ENCODE data around the gene ACAP2.

Gene ACAP2

DNA sequence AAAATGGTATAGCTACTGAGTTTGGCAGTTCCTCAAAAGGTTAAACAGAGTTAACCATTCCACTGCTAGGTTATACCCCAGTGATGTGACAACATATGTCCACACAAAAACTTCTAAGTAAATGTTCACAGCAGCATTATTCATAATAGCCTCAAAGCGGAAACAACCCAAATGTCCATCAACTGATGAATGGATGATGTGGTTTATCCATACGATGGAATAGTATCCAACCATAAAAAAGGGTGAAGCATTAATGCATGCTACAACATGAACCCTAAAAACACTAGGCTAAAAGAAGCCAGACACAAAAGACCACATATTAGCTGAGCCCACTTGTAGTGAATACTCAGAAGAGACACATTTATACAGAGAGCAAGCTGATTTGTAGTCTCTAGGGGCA is 180.9 kb downstream of the ACAP2 start:
- no peak for DNase-seq (ENCODE audit: low read depth in 2 of 2, low spot score in 1 of 2)

- DNase-seq (ENCODE audit: low read depth in 2 of 2, low spot score in 1 of 2), result no peak
Measured at GRCh38 chr3:195260280-195260905, 182.4 kb downstream of the ACAP2 start.

- peak; percentile 73 to 81 for DNase-seq (ENCODE audit: low read depth in 2 of 2, low spot score in 1 of 2)
Measured at GRCh38 chr3:195259475-195260279, 183.1 kb downstream of the ACAP2 start.

DNA sequence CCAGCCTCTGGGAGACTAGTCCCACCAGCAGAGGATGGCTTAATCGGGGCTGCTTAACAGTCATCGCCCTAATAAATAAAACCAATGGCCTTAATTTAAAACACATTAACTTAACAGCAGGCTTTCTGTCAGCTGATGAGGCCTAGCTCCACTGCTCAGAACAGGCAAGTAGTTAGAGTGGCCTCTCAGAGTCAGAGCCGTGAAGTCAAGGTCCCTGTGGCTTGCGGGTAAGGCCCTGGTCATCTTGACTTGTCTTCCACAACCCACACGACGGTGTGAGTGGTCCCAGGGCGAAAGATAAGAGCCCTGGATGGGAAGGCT is 183.7 kb downstream of the ACAP2 start:
- no peak for DNase-seq (ENCODE audit: low read depth in 2 of 2, low spot score in 1 of 2)

GRCh38 chr3:195258449-195259153 is 184.2 kb downstream of the ACAP2 start:
- DNase-seq (ENCODE audit: low read depth in 2 of 2, low spot score in 1 of 2), result no peak

- DNase-seq (ENCODE audit: low read depth in 2 of 2, low spot score in 1 of 2), result no peak
Measured at GRCh38 chr3:195257454-195258448, 185.1 kb downstream of the ACAP2 start.

DNA sequence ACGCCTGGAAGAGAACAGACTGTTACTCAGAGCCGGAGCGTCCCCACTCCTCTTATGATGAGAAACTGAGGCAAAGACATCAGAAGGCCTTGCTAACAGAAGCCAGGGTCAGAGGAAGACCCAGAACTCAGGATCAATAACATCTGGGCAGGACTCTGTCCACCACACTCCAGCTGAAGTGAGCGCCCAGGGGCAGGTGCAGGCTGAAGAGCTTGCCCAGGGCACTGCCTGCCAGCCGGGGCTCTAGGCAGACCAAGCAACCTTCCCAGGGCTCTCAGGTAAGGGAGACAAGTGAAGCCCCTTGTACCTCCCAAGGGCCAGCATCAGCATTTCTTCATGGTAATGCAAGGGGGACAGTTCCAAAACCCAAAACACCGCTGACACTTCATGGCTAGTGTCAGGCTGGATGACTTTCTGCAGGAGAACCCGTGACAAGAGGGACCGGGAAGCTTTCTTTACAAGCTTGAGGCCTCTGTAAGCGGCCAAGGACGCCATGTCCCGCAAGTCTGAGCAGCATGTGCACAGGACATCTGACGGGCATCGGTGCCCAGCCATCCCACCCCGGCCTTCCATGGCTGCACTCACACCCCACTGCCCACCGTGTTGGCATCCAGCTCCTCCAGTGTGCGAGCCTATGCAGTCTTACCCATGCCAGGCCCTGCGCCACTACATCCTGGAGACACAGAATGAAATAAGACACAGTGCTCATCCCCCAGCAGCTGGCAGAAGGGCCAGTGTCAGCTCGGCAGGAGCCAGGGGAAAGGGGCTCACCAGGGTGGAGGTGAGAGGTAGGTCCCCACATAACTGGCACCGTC is 186.0 kb downstream of the ACAP2 start:
- DNase-seq (ENCODE audit: low read depth in 2 of 2, low spot score in 1 of 2), result no peak

- no peak for DNase-seq (ENCODE audit: low read depth in 2 of 2, low spot score in 1 of 2)
Measured at GRCh38 chr3:195255571-195256501, 187.0 kb downstream of the ACAP2 start.

DNA sequence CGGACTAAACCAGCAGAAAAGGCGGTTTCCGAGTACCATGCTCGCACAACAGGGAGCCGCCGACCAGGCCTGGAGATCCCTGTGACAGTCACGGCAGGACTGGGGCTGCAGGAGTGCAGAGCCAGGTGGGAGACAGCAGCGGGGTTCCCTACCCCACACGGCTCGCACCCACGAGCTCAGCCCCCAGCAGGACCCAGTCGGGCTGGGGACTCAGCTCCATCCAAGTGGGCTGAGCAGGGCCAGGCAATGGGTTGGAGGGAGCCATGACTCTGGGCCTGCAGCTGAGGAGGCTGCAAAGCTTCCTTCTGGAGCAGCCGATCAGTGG is 187.7 kb downstream of the ACAP2 start:
- DNase-seq (ENCODE audit: low read depth in 2 of 2, low spot score in 1 of 2), result no peak

- DNase-seq (ENCODE audit: low read depth in 2 of 2, low spot score in 1 of 2), result no peak
Measured at GRCh38 chr3:195254454-195255175, 188.2 kb downstream of the ACAP2 start.

DNA sequence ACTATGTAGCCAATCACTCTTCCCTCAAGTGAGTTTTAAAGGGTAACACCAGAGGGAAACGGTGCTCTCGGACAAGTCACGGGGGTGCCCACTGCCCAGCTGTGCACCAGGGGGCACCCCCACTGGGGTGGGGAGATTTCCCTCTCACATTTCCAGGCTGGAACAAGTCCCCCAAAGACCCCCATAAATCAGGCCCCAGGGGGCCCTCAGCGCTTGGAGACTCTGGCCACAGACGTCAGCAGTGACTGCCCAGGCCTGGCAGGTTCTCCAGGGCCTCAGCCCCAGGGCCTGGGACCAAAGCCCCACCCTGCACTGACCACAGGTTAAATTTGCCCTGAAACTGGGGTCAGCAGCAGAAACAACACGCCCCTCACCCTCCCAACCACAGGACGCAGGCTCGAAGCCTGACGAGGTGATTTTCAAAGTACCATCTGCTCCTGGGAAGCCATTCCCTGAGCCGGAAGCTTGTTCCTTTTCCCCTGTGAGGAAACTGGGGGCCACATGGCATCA is 188.8 kb downstream of the ACAP2 start:
- DNase-seq (ENCODE audit: low read depth in 2 of 2, low spot score in 1 of 2), result no peak

DNA sequence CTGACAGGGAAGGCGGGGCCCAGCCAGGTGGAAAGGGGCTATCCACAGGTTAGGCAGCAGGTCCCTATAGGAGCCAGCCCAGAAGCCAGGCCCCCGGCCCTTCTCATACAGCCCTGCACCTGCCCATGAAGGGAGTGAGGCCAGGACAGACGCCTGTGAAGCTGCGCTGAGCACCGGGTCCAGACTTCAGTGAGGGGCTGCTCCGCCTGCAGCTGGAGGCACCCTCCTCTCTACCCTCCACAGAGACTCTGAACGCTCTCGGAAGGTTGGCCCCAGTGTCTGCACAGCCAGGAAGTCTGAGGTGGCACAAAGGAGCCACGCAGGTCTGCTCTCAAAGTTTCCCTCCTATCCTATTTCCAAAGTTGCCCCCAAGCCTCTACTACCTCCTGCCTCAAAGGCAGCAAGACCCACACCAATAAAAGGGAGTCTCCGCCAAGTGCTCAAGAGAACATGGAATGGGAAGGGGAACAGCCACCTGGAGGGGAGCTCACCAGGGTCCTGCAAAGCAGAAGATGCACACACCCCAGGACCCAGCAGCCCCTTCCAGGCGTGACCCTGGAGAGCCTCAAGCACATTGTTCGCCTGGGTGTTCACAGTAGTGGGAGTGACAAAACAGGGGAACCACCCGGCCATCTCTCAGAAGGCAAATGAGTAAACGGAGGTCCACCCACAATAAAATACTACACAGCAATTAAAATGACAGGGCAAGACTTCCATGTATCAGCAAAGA is 191.3 kb downstream of the ACAP2 start:
- no peak for DNase-seq (ENCODE audit: low read depth in 2 of 2, low spot score in 1 of 2)

GRCh38 chr3:195250473-195251251 is 192.2 kb downstream of the ACAP2 start:
- no peak for DNase-seq (ENCODE audit: low read depth in 2 of 2, low spot score in 1 of 2)

DNA sequence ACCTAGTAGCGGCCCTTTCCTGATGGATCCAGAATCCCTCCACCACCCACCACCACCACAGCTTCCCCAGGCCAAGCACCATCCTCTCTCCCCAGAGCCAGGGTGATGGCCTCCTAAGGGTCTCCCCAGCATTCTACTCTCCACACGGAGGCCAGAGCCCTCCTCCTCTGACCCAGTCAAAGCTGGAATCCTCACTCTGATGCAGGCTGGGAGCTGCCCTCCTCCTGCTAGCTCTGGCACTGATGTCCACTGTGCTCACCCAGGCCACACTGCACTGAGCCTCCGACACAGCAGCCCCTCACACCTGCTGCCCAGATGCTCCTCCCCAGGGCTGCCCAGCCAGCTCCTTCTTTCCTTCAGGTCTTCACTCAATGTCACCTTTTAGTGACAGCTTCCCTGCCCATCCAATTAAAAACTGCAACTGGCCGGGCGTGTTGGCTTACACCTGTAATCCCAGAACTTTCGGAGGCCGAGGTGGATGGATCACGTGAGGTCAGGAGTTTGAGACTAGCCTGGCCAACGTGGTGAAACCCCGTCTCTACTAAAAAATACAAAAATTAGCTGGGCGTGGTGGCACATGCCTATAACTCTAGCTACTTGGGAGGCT is 192.9 kb downstream of the ACAP2 start:
- DNase-seq (ENCODE audit: low read depth in 2 of 2, low spot score in 1 of 2), result no peak

DNA sequence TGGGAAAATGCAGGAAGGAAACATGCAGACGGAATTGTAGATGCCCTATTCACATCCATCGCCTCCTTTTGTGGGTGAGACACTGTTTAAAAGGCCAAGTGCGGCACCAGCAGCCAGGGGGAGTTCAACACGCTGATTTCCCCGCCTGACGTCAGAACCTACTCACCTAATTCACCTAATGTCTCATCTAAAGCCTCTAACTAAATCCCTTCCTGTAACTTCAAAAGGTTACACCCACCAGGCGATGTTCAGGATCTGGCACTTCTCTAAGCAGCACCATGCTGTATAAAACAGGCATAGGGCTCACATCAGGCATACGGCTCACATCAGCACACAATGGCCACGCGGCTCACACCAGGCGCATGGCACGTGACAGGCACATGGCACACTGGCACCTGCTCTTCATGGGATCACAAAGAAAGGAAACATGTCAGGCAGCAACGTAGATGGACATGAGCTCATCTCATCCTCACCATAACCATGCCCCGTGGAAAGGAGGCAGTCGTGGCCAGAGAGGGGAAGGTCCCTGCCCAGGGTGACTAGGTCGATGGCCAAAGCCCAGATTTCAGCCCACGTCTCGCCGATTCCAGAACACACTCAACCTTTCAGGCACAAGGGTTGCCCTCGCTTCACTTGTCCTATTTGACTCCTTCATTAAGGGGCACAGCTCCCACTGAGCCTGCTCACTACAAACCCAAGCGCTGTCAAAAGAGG is 193.6 kb downstream of the ACAP2 start:
- DNase-seq (ENCODE audit: low read depth in 2 of 2, low spot score in 1 of 2), result no peak

DNA sequence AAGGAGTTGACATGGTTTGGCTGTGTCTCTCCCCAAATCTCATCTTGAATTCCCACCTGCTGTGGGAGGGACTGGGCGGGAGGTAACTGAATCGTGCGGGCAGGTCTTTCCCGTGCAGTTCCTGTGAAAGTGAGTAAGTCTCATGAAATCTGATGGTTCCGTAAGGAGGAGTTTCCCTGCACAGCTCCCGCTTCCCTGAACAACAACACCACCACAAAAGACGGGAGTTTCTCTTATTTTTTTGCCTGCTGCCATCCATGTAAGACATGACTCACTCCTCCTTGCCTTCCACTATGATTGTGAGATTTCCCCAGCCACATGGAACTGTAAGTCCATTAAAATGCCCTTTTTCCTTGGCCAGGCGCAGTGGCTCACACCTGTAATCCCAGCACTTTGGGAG is 194.5 kb downstream of the ACAP2 start:
- DNase-seq (ENCODE audit: low read depth in 2 of 2, low spot score in 1 of 2), result no peak
